C4-2B (cell line): Measurements from ENCODE around the gene METRN.

Experiments used
- CTCF ChIP-seq: fragments of 450-650 bp; conservative IDR thresholded peaks from 2 replicates; pipeline ENCODE4 v1.5.1; 2017; ENCODE audit warnings: mild to moderate bottlenecking
- ZFX ChIP-seq: fragments of 450-650 bp; IDR thresholded peaks from 2 replicates; pipeline ENCODE4 v1.6.1; 2017

GRCh38 chr16:760545-761343 lies 45.8 kb downstream of the METRN start, which contains the start of gene MSLN:
- TF ChIP-seq CTCF, result no peak
- no peak for TF ChIP-seq ZFX
